GM12875 (cell line): ENCODE data around the gene CAPS.
"Not testable (repeated sequence)": the region's sequence is repeated elsewhere in the genome, so short reads cannot be mapped to it uniquely, and the experiment has no call there.

ENCODE experiments used
- H3K4me3 ChIP-seq: one replicate; pipeline ENCODE4 v1.5.1; 2011; ENCODE audit warnings: low read depth, low read length, control low read depth
- CTCF ChIP-seq: IDR thresholded peaks from 2 replicates; pipeline ENCODE4 v1.5.1; 2011; ENCODE audit warnings: low read depth, mild to moderate bottlenecking, control low read depth, inconsistent platforms, low read length, moderate library complexity, borderline replicate concordance; ENCODE audit not compliant: insufficient read depth

Gene CAPS

GRCh38 chr19:5959260-5960004 lies 45.4 kb downstream of the CAPS start:
- no peak overlapping the region for H3K4me3 ChIP-seq
- TF ChIP-seq CTCF, result no peak

DNA sequence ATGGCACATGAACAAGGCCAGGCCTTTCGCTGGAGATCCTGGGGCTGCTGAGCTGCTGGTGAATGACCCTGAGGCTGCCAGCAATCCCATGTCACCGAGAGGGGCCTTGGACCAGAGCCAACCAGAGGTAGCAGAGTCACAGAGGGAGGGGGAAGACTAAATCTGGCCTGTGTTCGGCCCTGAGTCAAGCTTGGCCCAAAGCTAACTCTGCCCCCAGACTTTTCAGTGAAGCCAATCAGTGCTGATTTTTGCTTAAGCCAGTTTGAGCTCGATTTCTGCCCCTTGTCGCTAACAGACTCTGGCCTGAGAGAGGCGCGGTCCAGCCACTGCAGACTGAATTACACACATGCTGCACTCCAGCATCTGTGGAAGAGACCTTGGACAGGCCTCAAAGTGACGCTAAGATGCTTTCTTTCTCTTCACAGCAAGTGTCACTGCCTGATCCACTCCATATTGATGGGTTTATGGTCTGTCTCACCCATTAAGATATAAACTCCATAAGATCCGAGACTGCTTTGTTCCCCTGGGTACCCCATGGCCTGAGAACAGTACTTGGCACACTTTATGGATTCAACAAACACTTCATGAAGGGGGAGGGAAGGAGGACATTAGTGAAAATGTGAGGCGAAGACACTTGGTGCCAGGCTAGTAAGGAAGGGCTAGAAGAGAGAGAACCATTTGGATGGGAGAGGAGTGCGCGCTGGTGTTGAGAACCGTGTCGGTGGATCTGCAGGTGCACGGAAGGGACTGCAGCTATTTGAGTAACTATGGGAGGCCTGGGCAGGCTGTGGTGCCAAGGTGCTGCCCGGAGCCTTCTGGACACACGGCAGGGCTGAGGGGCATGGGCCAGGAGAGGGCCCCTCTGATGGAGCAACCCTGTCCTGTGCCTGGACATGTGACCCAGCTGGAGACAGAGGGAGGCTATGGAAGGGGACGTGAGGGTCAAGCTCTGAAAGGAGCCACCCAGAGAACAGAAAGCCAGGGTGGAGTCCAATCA lies 46.2 kb downstream of the CAPS start:
- no peak for TF ChIP-seq CTCF
- H3K4me3 ChIP-seq, result no peak overlapping the region

DNA sequence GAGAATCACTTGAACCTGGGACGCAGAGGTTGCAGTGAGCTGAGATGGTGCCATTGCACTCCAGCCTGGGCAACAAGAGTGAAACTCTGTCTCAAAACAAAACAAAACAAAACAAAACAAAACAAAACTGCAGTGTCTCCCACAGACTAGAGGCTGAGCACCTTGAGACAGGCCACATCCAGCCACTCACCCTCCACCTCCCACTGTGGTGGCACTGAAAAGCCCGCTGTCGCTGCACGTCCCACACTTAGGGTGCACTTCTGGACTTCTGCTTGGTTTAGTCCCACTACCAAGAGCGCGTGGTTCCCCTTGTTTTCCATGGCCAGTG lies 47.6 kb downstream of the CAPS start:
- not testable (repeated sequence) for H3K4me3 ChIP-seq

GRCh38 chr19:5961969-5962945 lies 48.2 kb downstream of the CAPS start:
- no peak for TF ChIP-seq CTCF
- no peak overlapping the region for H3K4me3 ChIP-seq

GRCh38 chr19:5963259-5963658 lies 49.2 kb downstream of the CAPS start:
- H3K4me3 ChIP-seq, result not testable (repeated sequence)

DNA sequence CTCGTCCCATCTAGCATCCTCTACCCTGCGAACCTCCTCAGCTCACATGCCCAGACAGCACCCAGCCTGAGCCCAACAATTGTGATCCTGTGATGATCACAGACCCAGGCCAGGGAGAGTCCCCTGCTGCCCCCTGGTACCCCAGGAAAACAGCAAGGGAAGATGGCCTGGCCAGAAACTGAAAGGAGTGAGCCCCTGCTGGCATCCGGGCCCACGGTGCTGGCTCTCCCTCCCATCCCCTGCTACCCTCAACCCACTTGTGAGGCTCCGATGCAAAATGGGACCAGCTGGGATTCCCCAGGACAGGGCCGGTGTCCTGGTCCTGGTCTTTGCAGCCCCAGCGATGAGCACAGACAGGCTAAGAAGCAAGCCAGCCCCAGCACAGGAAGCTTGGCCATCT lies 49.8 kb downstream of the CAPS start:
- TF ChIP-seq CTCF, result no peak

DNA sequence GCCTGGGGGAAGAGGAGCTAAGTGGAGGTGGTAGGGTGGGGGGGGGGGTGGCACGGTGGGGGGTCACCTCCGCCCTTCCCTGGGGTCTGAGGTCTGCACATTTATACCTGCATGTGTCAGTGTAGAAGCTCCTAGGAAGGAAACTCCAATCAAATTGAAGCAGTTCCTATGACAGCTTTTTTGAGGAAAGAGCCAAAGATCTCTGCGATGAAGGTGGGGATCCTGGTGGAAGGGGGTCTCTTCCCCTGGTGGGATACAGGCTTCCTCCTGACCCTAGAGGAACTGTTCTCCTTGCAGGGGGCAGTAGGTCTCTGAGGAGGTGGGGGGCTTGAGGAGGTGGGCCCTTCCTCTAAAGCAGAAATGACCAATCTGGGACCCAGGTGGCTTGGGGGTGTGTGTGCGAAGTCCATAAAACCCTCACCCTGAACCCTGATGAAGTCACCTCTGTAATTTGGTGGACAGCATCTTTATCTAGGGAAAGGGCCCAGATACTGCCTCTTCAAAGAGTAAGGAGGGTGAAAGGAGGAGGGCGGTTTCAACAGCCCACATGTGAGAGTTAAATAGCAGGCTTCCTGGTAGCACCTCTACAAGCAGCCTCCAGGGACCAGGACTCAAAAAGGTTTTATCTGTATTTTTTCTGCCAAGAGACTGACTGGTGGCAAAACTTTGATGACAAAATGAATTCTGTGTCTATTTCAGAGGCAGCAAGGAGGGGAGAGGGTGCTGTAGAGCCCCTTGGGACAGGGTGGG lies 50.9 kb downstream of the CAPS start:
- TF ChIP-seq CTCF, result no peak
- no peak overlapping the region for H3K4me3 ChIP-seq

More for the DNA sequence above, 49.8 kb downstream of the CAPS start:
- no peak overlapping the region for H3K4me3 ChIP-seq
